WI38 (cell line): ENCODE results near the gene GPC5.
"Not testable (repeated sequence)": the region's sequence is repeated elsewhere in the genome, so short reads cannot be mapped to it uniquely, and the experiment has no call there.

ENCODE experiments used
- H3K4me3 ChIP-seq: 2 replicates; pipeline ENCODE4 v1.5.1; 2011; ENCODE audit warnings: low read depth, mild to moderate bottlenecking, control low read depth, low read length
- CTCF ChIP-seq: IDR thresholded peaks from 2 replicates; pipeline ENCODE4 v1.5.1; 2012; ENCODE audit warnings: low read depth, mild to moderate bottlenecking, control low read depth, low read length

The GPC5 gene

GRCh38 chr13:91408971-91409370 lies 10.6 kb downstream of the GPC5 start:
- TF ChIP-seq CTCF = no peak
- no peak overlapping the region for H3K4me3 ChIP-seq

GRCh38 chr13:91416579-91416978 lies 18.2 kb downstream of the GPC5 start:
- H3K4me3 ChIP-seq = not testable (repeated sequence)

- H3K4me3 ChIP-seq = no peak overlapping the region
- no peak for TF ChIP-seq CTCF
These were observed 19.4 kb downstream of the GPC5 start for GRCh38 chr13:91417660-91418325.

GRCh38 chr13:91426913-91427312 lies 28.5 kb downstream of the GPC5 start:
- no peak for TF ChIP-seq CTCF
- H3K4me3 ChIP-seq = no peak overlapping the region

GRCh38 chr13:91438674-91439073 lies 40.3 kb downstream of the GPC5 start:
- not testable (repeated sequence) for H3K4me3 ChIP-seq

- no peak overlapping the region for H3K4me3 ChIP-seq
- no peak for TF ChIP-seq CTCF
These were observed 52.5 kb downstream of the GPC5 start for GRCh38 chr13:91450913-91451312.

GRCh38 chr13:91454666-91455065 lies 56.2 kb downstream of the GPC5 start:
- H3K4me3 ChIP-seq = no peak overlapping the region
- no peak for TF ChIP-seq CTCF

- H3K4me3 ChIP-seq = no peak overlapping the region
- no peak for TF ChIP-seq CTCF
These were observed 58.4 kb downstream of the GPC5 start for GRCh38 chr13:91456837-91457236.

GRCh38 chr13:91459485-91459884 lies 61.1 kb downstream of the GPC5 start:
- TF ChIP-seq CTCF = no peak
- no peak overlapping the region for H3K4me3 ChIP-seq
